ENCODE data around the gene SPHK1.

Gene SPHK1

DNA sequence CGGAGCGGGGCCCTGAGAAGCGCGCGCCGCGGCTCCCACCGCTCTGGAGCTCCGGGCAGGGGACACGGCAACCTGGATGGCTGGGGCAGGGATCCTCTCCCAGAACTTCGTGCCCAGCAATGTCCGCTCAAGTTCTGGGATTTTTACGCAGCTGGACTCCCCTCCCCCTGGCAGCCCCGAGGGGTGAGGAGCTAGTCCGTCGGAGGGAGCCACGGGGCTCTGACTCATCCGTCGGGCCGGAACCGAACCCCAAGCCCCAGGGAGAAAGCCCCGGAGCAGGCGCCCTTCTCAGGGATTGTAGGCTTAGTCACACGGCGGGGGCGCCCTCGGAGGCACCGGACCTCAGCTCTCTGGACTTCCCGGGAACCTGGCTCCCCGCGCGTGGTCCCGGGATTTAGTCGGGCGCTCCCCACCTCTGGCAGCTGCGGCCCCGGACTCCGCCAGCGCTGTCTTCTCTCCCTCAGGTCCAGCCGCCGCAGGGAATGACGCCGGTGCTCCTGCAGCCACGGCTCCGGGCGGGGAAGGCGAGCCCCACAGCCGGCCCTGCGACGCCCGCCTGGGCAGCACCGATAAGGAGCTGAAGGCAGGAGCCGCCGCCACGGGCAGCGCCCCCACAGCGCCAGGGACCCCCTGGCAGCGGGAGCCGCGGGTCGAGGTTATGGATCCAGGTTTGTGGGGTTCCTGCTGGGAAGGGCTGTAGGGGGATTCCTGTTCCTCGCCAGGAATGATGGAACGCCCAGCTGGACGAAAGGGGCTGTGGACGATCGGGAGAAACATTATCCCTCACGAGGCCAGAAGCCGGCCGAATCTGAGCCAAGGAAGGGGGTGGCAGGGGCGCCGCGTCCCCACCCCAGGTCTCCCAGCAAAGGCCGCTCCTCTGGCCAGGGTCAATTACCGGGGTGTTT, 830 bp downstream of the SPHK1 start:
- H3K9ac ChIP-seq (ENCODE audit: low read length) = no peak overlapping the region
- no peak overlapping the region for H3K4me3 ChIP-seq (ENCODE audit: low read length)
- no peak overlapping the region for H3K4me2 ChIP-seq (ENCODE audit: low read length)
- H3K9me3 ChIP-seq (ENCODE audit: insufficient read depth, low read length) = no peaks in the 10 kb centered on the region
- no peak overlapping the region for H3K27ac ChIP-seq (ENCODE audit: low read length)
- TF ChIP-seq EZH2phosphoT487 (IDR thresholded peaks at IDR 0.05; ENCODE audit: low read depth) = no peak
- TF ChIP-seq, protein P1, sequence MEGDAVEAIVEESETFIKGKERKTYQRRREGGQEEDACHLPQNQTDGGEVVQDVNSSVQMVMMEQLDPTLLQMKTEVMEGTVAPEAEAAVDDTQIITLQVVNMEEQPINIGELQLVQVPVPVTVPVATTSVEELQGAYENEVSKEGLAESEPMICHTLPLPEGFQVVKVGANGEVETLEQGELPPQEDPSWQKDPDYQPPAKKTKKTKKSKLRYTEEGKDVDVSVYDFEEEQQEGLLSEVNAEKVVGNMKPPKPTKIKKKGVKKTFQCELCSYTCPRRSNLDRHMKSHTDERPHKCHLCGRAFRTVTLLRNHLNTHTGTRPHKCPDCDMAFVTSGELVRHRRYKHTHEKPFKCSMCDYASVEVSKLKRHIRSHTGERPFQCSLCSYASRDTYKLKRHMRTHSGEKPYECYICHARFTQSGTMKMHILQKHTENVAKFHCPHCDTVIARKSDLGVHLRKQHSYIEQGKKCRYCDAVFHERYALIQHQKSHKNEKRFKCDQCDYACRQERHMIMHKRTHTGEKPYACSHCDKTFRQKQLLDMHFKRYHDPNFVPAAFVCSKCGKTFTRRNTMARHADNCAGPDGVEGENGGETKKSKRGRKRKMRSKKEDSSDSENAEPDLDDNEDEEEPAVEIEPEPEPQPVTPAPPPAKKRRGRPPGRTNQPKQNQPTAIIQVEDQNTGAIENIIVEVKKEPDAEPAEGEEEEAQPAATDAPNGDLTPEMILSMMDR (IDR thresholded peaks at IDR 0.05; ENCODE audit: low read depth, low read length) = no peak
- H4K20me1 ChIP-seq (ENCODE audit: insufficient read depth, low read length) = no peaks in the 10 kb centered on the region
- H2AFZ ChIP-seq (ENCODE audit: low read depth, low read length) = no peak overlapping the region
- H3K4me1 ChIP-seq (ENCODE audit: low read length) = no peaks in the 10 kb centered on the region
- no peaks in the 10 kb centered on the region for H3K27me3 ChIP-seq (ENCODE audit: low read depth, low read length)
- H3K36me3 ChIP-seq (replicated peaks; ENCODE audit: low read depth, low read length) = peaks cover 5% of the 10 kb centered on the region
- H3K79me2 ChIP-seq (ENCODE audit: low read length) = no peaks in the 10 kb centered on the region

DNA sequence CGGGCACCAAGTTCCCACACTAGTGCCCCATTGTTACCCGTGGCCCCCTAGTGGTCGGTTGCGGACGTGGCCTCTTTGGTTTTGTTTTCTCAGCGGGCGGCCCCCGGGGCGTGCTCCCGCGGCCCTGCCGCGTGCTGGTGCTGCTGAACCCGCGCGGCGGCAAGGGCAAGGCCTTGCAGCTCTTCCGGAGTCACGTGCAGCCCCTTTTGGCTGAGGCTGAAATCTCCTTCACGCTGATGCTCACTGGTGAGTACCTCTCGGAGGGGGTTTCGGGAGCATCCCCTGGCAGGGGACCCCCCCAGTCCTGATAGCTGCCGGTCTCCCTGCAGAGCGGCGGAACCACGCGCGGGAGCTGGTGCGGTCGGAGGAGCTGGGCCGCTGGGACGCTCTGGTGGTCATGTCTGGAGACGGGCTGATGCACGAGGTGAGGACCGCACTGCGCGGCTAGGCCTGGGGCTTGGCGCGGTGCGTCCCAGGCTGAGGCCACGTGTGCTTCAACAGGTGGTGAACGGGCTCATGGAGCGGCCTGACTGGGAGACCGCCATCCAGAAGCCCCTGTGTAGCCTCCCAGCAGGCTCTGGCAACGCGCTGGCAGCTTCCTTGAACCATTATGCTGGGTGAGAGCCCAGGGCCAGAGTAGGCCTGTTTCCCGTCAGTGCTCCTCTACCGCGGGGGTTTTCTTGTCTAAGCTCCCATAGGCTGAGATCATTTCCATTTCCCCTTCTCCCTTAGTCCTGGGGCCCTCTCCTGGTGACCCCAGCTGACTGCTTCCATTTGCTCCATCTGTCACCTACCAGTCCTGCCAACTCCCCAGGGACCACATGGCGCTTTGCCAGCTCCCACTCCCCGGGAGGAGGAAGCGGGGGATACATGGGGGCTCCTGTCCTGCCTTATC, 1.7 kb downstream of the SPHK1 start:
- TF ChIP-seq, protein P1 (IDR thresholded peaks at IDR 0.05; ENCODE audit: low read depth, low read length) = peak; percentile 59
- TF ChIP-seq EZH2phosphoT487 (IDR thresholded peaks at IDR 0.05; ENCODE audit: low read depth) = no peak
- Histone ChIP-seq H3K4me2 (ENCODE audit: low read length) (no peak overlapping the region), H3K9me3 (ENCODE audit: insufficient read depth, low read length) (no peaks in the 10 kb centered on the region), H3K36me3 (replicated peaks; ENCODE audit: low read depth, low read length) (peaks cover 6% of the 10 kb centered on the region), H3K9ac (ENCODE audit: low read length) (no peak overlapping the region), H2AFZ (ENCODE audit: low read depth, low read length) (no peak overlapping the region), H3K79me2 (ENCODE audit: low read length) (no peaks in the 10 kb centered on the region), H3K4me3 (ENCODE audit: low read length) (no peak overlapping the region), H3K27me3 (ENCODE audit: low read depth, low read length) (no peaks in the 10 kb centered on the region), H3K4me1 (ENCODE audit: low read length) (no peaks in the 10 kb centered on the region), H4K20me1 (ENCODE audit: insufficient read depth, low read length) (no peaks in the 10 kb centered on the region), H3K27ac (ENCODE audit: low read length) (no peak overlapping the region)

DNA sequence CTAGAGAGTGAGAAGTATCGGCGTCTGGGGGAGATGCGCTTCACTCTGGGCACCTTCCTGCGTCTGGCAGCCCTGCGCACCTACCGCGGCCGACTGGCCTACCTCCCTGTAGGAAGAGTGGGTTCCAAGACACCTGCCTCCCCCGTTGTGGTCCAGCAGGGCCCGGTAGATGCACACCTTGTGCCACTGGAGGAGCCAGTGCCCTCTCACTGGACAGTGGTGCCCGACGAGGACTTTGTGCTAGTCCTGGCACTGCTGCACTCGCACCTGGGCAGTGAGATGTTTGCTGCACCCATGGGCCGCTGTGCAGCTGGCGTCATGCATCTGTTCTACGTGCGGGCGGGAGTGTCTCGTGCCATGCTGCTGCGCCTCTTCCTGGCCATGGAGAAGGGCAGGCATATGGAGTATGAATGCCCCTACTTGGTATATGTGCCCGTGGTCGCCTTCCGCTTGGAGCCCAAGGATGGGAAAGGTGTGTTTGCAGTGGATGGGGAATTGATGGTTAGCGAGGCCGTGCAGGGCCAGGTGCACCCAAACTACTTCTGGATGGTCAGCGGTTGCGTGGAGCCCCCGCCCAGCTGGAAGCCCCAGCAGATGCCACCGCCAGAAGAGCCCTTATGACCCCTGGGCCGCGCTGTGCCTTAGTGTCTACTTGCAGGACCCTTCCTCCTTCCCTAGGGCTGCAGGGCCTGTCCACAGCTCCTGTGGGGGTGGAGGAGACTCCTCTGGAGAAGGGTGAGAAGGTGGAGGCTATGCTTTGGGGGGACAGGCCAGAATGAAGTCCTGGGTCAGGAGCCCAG, 2.8 kb downstream of the SPHK1 start:
- H3K9me3 ChIP-seq (ENCODE audit: insufficient read depth, low read length) = no peaks in the 10 kb centered on the region
- no peaks in the 10 kb centered on the region for H3K79me2 ChIP-seq (ENCODE audit: low read length)
- no peaks in the 10 kb centered on the region for H4K20me1 ChIP-seq (ENCODE audit: insufficient read depth, low read length)
- H3K4me2 ChIP-seq (ENCODE audit: low read length) = no peak overlapping the region
- no peak overlapping the region for H2AFZ ChIP-seq (ENCODE audit: low read depth, low read length)
- H3K27me3 ChIP-seq (ENCODE audit: low read depth, low read length) = no peaks in the 10 kb centered on the region
- H3K36me3 ChIP-seq (replicated peaks; ENCODE audit: low read depth, low read length) = peaks cover 6% of the 10 kb centered on the region
- H3K9ac ChIP-seq (ENCODE audit: low read length) = no peak overlapping the region
- no peak overlapping the region for H3K4me3 ChIP-seq (ENCODE audit: low read length)
- no peaks in the 10 kb centered on the region for H3K4me1 ChIP-seq (ENCODE audit: low read length)
- no peak overlapping the region for H3K27ac ChIP-seq (ENCODE audit: low read length)
- TF ChIP-seq EZH2phosphoT487 (IDR thresholded peaks at IDR 0.05; ENCODE audit: low read depth) = no peak
- TF ChIP-seq, protein P1 (IDR thresholded peaks at IDR 0.05; ENCODE audit: low read depth, low read length) = no peak

Data from OCI-LY3 (cell line).